Effector memory CD4-positive, alpha-beta T cell (primary cell): Measurements from ENCODE around the gene PPM1L.

Experiments used
- DNase-seq, 3 donors: peaks; one replicate each; pipeline ENCODE4 v3.0.0-alpha.2; 2020
- H3K27ac ChIP-seq: 2 replicates; pipeline ENCODE4 v1.7.0; 2013; ENCODE audit warnings: mild to moderate bottlenecking, low read length, moderate library complexity; ENCODE audit not compliant: insufficient read depth, poor library complexity, severe bottlenecking
- H3K27me3 ChIP-seq: replicated peaks from 2 replicates; pipeline ENCODE4 v1.7.0; 2013; ENCODE audit warnings: mild to moderate bottlenecking, low read length; ENCODE audit not compliant: insufficient read depth, control insufficient read depth, poor library complexity, severe bottlenecking
- H3K36me3 ChIP-seq: 2 replicates; pipeline ENCODE4 v1.7.0; 2013; ENCODE audit warnings: mild to moderate bottlenecking, low read length, moderate library complexity; ENCODE audit not compliant: control insufficient read depth, insufficient read depth
- H3K4me1 ChIP-seq: 2 replicates; pipeline ENCODE4 v1.7.0; 2013; ENCODE audit warnings: low read length, mild to moderate bottlenecking; ENCODE audit not compliant: control insufficient read depth, insufficient read depth, poor library complexity, severe bottlenecking
- H3K4me3 ChIP-seq: 2 replicates; pipeline ENCODE4 v1.7.0; 2013; ENCODE audit warnings: low read length, low read depth, mild to moderate bottlenecking; ENCODE audit not compliant: insufficient read depth, poor library complexity, severe bottlenecking
- H3K9me3 ChIP-seq: 2 replicates; pipeline ENCODE4 v1.7.0; 2013; ENCODE audit warnings: mild to moderate bottlenecking, low read length, moderate library complexity; ENCODE audit not compliant: control insufficient read depth

Gene PPM1L

GRCh38 chr3:160801386-160802118, 45.5 kb downstream of the PPM1L start:
- DNase-seq, result no peak
- Histone ChIP-seq H3K36me3 (no peaks in the 10 kb centered on the region), H3K4me3 (no peak overlapping the region), H3K4me1 (no peaks in the 10 kb centered on the region), H3K27me3 (no peaks in the 10 kb centered on the region), H3K9me3 (no peaks in the 10 kb centered on the region), H3K27ac (no peak overlapping the region)

- DNase-seq, result no peak
- H3K4me1 ChIP-seq, result no peaks in the 10 kb centered on the region
- H3K4me3 ChIP-seq, result no peak overlapping the region
- no peak overlapping the region for H3K27ac ChIP-seq
- H3K9me3 ChIP-seq, result no peaks in the 10 kb centered on the region
- no peaks in the 10 kb centered on the region for H3K27me3 ChIP-seq
- no peaks in the 10 kb centered on the region for H3K36me3 ChIP-seq
Observed at GRCh38 chr3:160804762-160805161, 48.7 kb downstream of the PPM1L start.

GRCh38 chr3:160806094-160806493, 50.1 kb downstream of the PPM1L start:
- no peak overlapping the region for H3K4me3 ChIP-seq
- no peaks in the 10 kb centered on the region for H3K36me3 ChIP-seq
- no peak overlapping the region for H3K27ac ChIP-seq

GRCh38 chr3:160806686-160807085, 50.7 kb downstream of the PPM1L start:
- Histone ChIP-seq H3K4me1 (no peaks in the 10 kb centered on the region), H3K27me3 (no peaks in the 10 kb centered on the region), H3K9me3 (no peaks in the 10 kb centered on the region), H3K27ac (no peak overlapping the region), H3K4me3 (no peak overlapping the region), H3K36me3 (no peaks in the 10 kb centered on the region)
- no peak for DNase-seq

More at GRCh38 chr3:160806094-160806493, 50.1 kb downstream of the PPM1L start:
- Histone ChIP-seq H3K9me3 (no peaks in the 10 kb centered on the region), H3K27me3 (no peaks in the 10 kb centered on the region), H3K4me1 (no peaks in the 10 kb centered on the region)
- no peak for DNase-seq

GRCh38 chr3:160808838-160809237, 52.8 kb downstream of the PPM1L start:
- Histone ChIP-seq H3K4me1 (no peaks in the 10 kb centered on the region), H3K27ac (no peak overlapping the region), H3K4me3 (no peak overlapping the region), H3K36me3 (no peaks in the 10 kb centered on the region), H3K27me3 (no peaks in the 10 kb centered on the region), H3K9me3 (no peaks in the 10 kb centered on the region)
- no peak for DNase-seq

- no peak for DNase-seq
- Histone ChIP-seq H3K36me3 (no peaks in the 10 kb centered on the region), H3K9me3 (no peaks in the 10 kb centered on the region), H3K4me1 (no peaks in the 10 kb centered on the region), H3K27ac (no peak overlapping the region), H3K27me3 (no peaks in the 10 kb centered on the region), H3K4me3 (no peak overlapping the region)
Observed at GRCh38 chr3:160809453-160809852, 53.4 kb downstream of the PPM1L start.

- H3K27ac ChIP-seq, result no peak overlapping the region
- no peaks in the 10 kb centered on the region for H3K9me3 ChIP-seq
- DNase-seq, result no peak
- H3K27me3 ChIP-seq, result no peaks in the 10 kb centered on the region
- no peaks in the 10 kb centered on the region for H3K36me3 ChIP-seq
- H3K4me3 ChIP-seq, result no peak overlapping the region
- H3K4me1 ChIP-seq, result no peaks in the 10 kb centered on the region
Observed at GRCh38 chr3:160810362-160811236, 54.6 kb downstream of the PPM1L start.

GRCh38 chr3:160811237-160811548, 55.2 kb downstream of the PPM1L start:
- H3K4me1 ChIP-seq, result no peaks in the 10 kb centered on the region
- no peaks in the 10 kb centered on the region for H3K27me3 ChIP-seq
- no peak for DNase-seq
- H3K4me3 ChIP-seq, result no peak overlapping the region
- no peak overlapping the region for H3K27ac ChIP-seq
- no peaks in the 10 kb centered on the region for H3K36me3 ChIP-seq
- no peaks in the 10 kb centered on the region for H3K9me3 ChIP-seq

- Histone ChIP-seq H3K36me3 (no peaks in the 10 kb centered on the region), H3K4me1 (no peaks in the 10 kb centered on the region), H3K4me3 (no peak overlapping the region), H3K27me3 (no peaks in the 10 kb centered on the region), H3K9me3 (no peaks in the 10 kb centered on the region), H3K27ac (no peak overlapping the region)
- DNase-seq, result no peak
Observed at GRCh38 chr3:160812304-160812703, 56.3 kb downstream of the PPM1L start.

- H3K36me3 ChIP-seq, result no peaks in the 10 kb centered on the region
Observed at GRCh38 chr3:160815280-160815679, 59.2 kb downstream of the PPM1L start.

More at GRCh38 chr3:160815280-160815679, 59.2 kb downstream of the PPM1L start:
- no peak for DNase-seq
- Histone ChIP-seq H3K4me1 (no peaks in the 10 kb centered on the region), H3K27me3 (no peaks in the 10 kb centered on the region), H3K4me3 (no peak overlapping the region), H3K27ac (no peak overlapping the region), H3K9me3 (no peaks in the 10 kb centered on the region)
